NCI-H526 treated with DMSO at 0.1 percent for 48 hours (cell line): ENCODE measurements around the gene UPF1.
"Not testable (repeated sequence)": the region's sequence is repeated elsewhere in the genome, so short reads cannot be mapped to it uniquely, and the experiment has no call there.

ENCODE experiments used
- DNase-seq: peaks from one replicate; lab custom pipeline; 2025; lab: John Stamatoyannopoulos, UW

Gene UPF1

DNA sequence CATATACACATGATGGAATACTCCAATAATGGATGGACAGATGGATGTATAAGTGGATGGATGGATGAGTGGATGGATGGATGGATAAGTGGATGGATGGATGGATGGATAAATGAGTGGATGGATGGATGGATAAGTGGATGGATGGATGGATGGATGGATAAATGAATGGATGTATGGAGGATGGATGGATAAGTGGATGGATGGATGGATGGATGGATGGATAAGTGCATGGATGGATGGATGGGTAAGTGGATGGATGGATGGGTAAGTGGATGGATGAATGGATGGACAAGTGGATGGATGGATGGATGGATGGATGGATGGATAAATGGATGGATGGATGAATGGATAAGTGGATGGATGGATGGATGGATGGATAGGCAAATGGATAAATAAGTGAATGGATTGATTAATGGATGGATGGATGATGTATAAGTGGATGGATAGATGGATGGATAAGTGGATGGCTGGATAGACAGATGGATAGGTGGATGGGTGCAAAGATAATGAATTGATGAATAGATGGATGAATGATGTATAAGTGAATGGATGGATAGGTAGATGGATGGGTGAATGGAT, 32.3 kb upstream of the UPF1 start:
- no peak for DNase-seq

DNA sequence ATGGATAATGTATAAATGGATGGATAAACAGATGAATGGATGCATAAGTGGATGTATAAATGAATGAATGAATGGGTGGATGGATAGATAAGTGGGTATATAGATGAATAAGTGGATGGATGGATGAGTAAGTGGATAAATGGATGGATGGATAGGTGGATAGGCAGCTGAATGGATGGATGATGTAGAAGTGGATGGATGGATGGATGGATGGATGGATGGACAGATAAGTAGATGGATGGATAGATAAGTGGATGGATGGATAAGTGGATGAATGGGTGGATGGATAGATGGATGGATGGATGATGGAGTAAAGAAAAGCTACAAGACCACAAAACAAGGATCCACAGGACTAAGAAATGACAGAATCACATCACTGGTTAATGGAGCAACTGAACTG, 31.7 kb upstream of the UPF1 start:
- no peak for DNase-seq

DNA sequence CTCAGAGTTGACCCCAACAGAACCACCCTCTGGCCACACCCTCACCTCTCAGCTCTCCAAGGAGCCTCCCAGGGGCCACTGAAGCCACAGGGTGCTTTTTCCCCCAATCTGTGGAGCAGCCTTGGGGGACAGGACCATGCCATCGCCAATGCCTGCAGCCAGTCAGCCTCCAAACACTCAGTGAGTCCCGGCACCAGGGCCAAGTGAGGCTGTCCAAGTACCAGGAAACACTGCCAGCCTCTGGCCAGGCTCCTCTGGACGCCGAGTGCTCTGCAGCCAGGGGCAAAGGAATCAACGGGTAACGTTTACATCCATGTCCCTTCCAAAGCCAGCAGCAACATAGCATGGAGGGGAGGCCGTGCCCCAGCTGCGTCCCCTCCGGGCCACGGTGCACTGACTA, 31.1 kb upstream of the UPF1 start:
- DNase-seq: no peak

DNA sequence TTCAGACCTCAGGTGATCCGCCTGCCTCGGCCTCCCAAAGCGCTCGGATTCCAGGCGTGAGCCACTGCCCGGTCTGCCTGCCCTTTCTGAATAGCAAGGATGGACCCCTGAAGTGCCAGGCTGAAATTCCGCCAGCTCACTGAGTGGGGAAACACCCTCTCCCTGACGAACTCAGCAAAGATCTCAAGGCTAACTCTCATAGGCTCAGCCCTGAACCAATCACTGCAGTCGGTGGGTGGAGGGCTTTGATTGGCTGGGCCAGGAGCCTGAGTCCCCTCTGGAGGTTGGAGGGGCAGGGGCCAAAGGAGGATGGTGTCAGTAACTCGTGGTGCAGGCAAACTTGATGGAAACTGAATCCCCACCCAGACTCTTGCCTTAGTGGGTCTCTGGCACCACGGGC, 29.4 kb upstream of the UPF1 start:
- DNase-seq: no peak

DNA sequence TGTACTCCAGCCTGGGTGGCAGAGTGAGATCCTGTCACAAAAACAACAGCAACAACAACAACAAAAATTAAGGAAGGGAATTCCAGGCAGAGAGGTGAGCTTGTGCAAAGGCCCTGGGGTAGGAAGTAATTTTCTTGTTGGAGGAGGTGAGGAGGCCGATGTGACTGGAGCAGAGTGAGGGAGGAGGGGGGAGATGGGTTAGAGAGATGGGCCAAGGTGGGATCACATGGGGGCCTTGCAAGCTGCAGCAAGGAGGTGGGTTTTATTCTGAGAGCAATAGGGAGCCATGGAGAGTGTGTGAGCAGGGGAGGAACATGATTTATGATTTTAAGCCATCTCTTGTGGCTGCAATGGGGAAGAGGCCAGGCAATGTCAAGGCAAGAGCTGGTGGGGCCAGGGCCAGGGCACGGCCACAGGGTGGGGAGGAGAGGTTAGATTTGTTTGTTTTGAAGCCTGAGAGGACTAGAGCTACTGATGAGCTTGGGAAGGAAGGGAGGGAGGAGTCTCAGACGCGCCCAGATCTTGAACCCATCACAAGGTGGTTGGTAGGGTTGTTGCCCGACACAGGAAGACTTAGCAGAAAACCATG, 28.1 kb upstream of the UPF1 start:
- no peak for DNase-seq

DNA sequence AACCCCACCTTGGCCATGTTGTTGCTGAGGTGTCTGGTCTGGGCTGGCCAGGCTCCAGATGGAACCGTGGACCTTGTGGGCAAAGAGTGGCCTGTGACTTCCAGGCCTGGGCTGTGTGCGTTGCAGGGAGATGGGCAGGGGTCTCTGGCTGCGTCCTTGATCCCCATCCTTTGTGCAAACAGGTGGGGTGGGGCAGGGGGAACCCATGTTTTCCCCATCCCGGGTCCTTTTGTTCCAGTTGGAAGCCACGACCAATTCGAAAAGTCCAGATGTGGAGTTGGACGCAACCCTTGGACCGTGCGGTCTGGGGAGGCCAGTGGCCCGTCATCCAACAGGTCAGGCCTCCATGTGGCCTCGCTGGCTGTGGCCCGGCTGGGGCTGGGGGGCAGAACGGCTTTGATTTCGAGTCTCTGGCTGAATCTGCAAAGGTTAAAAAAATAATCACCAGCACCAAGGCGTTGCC, 27.6 kb upstream of the UPF1 start:
- DNase-seq: no peak

DNA sequence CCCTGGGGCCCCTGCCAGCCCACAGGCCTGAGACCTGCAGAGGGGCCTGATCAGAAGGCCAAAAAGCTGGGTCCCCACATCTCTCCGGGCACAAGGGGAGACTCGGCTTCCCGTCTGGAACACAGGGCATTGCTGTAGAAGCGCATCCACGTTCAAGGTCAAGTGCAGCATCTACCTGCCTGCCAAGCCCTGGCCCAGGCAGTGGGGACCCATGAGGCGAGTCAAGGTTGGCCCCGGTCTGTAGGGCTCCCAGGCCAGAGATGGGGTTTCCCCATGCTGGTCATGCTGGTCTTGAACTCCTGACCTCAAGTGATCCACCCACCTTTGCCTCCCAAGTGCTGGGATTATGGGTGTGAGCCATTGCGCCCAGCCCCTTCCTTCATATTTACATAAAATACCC, 27.1 kb upstream of the UPF1 start:
- no peak for DNase-seq

DNA sequence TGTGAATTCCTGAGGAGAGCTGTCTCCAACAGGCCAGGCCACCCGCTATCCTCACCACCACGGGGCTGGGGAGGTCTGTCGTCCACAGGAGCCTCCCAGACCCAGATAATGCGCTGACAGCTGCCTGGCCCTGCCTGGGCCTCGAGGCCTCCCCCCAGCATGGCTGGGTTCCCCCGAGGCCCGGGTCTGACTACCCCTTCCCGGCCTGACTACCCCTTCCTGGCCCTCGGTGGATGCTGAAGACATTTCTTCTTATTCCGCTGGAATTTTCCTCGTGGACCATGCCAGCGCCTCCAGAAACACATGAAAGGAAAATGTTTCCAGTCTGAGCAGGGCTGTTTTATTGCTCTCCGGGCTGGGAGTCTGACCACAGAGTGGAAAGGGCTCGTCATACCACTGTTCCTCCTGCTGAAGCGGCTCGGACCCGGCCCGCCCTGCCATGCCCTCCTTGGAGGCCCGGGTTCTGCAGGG, 23.9 kb upstream of the UPF1 start:
- no peak for DNase-seq

DNA sequence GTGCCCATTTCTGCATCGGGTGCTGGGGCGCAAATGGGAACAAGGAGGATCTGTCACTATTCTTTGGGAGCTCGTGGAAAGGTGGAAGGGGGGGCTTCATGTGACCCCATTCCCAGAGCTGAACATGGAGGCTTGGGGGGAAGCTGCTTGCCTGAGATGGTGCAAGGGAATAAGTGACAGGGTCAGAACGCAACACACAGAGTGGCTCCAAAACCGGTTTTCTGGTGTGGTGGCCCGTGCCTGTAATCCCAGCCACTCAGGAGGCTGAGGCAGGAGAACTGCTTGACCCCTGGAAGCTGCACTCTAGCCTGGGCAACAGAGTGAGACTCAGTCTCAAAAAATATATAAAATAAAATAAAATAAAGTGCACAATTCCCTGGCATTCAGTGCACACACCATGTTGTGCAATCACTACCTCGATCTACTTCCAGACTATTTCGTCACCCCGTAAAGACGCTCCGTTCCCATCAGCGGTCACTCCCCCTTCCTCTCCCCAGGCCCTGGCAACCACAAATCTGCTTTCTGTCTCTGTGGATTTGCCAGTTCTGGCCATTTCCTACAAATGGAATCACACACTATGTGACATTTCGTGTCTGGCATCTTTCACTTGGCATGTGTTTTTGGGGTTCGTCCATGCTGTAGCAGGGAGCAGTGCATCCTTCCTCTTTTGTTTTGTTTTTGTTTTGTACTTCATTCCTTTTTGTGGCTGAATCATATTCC, 22.4 kb upstream of the UPF1 start:
- DNase-seq: no peak

DNA sequence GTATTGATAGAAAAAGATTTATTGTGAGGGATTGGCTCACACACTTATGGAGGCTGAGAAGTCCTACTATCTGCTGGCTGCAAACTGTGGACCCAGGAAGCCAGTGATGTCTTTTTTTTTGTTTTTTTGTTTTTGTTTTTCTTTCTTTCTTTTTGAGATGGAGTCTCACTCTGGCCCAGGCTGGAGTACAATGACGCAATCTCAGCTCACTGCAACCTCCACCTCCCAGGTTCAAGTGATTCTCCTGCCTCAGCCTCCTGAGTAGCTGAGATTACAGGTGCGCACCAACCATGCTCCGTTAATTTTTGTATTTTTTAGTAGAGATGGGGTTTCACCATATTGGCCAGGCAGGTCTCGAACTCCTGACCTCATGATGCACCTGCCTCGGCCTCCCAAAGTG, 20.1 kb upstream of the UPF1 start:
- not testable (repeated sequence) for DNase-seq

DNA sequence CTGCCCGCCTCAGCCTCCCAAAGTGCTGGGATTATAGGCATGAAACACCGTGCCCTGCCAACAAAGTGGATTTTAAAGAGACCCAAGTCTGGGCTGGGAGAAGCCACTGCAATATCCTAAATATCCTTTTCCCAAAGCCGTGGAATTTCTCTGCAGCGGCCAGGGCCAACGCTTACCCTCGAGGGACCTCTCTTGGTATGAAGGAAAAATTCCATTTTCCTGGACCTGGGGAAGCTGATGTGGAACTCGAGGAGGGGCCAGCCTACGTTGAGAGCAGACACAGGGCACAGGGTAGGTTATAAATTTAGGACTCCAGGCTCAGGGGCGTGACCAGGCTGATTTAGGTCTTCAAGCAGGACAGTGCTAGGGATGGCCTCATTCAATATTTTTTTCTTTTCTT, 17.7 kb upstream of the UPF1 start:
- DNase-seq: no peak

DNA sequence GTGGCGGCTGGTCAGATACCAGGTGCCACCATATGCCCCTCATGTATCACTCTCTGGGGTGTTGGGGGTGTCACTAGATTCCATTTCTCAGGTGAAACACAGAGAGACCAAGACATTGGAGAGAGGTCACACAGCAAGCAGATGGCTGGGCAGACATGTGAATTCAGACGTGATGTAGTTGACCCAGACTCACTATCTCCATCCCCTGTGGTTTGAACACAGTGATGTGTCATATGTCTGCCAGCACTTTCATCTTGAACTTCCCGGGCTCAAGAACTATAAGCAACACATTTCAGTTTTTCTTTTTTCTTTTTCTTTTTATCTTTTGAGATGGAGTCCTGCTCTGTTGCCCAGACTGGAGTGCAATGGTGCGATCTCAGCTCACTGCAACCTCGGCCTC, 16.1 kb upstream of the UPF1 start:
- DNase-seq: no peak

DNA sequence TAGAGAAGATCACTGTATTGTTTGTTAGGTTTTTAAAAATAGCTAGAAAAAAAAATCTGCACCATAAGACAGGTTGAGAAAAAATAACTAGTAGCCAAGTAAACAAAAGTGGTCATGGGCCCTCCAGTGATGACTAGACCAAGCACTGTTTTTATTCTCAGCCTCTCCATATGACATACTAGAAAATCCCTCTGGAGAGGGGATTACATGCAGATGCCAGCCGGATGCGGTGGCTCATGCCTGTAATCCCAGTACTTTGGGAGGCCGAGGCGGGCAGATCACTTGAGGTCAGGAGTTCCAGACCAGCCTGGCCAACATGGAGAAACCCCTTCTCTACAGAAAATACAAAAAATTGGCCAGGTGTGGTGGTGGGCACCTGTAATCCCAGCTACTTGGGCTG, 15.1 kb upstream of the UPF1 start:
- DNase-seq: not testable (repeated sequence)

DNA sequence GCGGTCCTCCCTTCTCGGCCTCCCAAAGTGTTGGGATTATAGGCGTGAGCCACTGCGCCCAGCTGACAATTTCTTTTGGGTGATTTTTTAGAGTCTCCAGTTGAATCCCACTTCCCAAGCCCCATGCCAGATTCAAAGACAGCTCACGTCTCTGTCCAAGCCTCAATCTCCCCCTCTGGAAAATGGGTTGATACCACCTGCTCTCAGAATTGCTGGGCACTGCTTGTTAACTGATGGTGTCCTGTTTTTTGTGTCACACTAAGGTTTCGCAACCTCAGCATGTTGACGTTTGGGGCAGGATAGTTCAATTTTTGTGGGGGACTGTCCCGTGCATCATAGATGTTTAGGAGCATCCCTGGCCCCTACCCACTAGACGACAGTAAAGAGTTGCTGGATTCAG, 14.2 kb upstream of the UPF1 start:
- DNase-seq: no peak

DNA sequence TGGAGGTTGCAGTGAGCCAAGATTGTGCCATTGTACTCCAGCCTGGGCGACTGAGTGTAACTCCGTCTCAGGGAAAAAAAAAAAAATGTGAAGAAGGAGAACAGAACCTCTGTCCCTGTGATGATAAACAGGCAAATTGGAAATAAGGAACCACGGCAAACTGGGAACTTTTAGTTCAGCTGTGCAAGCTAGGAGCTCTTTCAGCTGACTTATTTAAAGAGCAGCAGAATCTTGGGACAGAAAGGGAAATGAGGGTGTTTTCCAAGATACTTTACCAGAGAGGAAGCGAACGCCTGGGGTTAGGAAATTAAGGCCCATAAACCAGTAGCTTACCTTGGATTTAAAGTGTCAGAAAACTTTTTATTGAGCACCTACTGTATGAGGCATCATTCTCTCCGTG, 3.0 kb upstream of the UPF1 start:
- no peak for DNase-seq

DNA sequence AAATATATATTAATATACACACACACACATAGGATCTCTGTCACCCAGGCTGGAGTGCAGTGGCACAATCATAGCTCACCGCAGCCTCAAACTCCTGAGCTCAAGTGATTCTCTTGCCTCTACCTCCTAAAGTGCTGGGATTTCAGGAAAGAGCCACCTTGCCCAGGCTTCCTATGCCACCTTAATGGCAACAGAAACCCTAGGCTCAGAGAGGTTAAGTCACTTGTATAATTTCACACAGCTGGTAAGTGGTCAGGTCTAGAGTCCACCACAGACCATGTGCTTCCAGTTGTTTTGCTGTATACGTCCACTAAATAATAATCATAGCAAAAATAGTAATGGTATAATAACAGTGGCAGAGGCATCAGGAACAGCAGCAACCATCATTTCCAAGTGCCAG, 1.3 kb upstream of the UPF1 start:
- DNase-seq: no peak

DNA sequence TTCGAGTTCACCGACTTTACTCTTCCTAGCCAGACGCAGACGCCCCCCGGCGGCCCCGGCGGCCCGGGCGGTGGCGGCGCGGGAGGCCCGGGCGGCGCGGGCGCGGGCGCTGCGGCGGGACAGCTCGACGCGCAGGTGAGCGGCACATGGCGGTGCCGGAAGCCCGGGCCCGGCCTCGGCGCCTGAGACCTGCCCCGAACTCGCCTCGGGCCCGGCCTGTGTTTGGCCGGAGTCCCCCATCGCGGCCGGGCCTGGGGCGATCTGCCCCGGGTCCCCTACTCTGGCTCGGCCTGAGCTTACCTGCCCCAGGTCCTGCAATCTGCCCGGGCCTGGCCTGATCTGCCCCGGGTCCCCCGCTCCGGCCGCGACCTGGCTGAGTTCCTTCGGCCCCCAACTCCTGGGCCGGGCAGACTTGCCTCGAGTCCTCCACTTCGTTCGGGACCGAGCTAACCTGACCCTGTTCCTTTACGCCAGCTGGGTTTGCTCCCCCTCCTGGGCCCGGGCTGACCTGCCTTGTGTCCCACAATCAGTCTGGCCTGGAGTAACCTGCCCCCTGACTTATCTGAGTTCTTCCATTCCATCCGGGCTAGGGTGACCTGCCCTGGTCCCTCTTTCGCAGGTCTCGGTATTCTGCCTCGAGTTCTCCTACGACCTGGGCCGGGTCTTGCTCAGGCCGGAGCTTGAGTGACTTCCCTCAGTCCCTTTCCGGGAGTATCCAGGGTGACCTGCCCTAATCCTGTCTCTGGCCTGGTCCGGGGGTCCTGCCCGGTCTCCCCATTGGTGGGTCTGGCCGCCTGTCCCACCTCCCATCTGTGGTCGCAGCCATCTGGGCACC, 764 bp downstream of the UPF1 start:
- no peak for DNase-seq

DNA sequence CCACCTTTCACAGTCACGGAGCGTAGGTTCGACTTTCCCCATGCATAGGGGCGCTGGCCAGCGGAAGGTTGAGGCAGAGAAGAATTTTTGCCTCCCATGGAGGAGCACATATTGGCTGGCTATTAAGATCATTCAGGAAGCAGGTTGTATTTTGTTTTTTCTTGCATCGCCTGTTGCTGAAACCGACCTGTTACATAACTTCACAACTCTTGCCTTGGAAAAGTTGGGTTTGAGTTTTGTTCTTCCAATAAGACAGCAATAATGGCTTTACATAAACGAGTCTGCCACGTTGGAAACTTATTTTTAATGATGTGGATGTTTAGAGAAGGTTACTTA, 1.4 kb downstream of the UPF1 start:
- no peak for DNase-seq

DNA sequence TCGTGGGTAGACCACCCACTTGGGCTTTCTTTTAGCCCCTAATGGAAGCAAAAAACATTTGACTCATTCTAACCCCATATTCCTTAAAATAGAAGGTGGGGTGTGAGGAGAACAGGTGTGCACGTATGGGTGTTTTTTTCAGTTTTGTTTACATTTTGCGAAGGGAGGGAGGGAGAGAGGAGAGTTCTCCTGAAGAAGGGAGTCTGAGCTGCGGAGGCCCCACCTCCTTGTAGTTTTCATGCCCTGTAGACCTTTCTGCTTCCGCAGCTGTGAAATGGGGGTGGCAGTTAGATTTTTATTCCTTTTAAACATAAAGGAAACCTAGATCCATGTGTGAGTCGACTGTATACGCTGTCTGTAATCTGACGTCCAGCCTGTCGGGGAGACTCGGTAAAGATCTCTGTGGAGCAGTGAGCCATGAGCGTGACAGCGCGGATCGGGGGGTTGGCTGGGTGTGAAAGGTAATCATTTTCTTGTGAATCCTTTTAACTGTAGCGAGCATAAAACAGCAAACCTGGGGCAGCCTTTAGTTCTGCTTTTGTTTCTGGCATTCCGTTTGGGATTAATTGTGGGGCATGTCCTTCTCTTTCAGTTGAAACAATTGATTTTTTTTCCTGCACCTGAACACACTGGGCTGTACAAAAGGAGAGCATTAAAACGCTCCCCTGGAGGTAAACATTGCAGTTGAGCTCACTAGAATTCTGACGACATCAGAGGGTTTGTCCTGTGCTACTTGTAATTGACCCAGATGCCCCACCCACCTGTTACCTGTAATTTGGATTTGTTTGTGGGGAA, 2.3 kb downstream of the UPF1 start:
- DNase-seq: no peak

DNA sequence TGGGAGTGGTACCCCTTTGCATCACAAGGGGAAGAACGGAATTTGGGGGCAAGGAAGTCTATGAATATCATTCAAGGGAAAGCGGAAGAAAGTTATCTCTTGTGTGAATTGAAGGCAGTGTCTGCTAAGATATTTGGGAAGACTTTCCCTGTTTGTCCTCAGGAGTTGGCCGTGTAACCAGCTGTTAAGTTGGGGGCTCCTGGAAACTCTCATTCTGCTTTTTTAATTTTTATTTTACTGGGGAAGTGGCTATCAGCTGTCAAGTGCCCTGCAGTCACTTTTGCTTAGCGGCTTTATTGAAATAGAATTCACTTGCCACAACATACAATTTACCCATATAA, 2.9 kb downstream of the UPF1 start:
- DNase-seq: no peak

DNA sequence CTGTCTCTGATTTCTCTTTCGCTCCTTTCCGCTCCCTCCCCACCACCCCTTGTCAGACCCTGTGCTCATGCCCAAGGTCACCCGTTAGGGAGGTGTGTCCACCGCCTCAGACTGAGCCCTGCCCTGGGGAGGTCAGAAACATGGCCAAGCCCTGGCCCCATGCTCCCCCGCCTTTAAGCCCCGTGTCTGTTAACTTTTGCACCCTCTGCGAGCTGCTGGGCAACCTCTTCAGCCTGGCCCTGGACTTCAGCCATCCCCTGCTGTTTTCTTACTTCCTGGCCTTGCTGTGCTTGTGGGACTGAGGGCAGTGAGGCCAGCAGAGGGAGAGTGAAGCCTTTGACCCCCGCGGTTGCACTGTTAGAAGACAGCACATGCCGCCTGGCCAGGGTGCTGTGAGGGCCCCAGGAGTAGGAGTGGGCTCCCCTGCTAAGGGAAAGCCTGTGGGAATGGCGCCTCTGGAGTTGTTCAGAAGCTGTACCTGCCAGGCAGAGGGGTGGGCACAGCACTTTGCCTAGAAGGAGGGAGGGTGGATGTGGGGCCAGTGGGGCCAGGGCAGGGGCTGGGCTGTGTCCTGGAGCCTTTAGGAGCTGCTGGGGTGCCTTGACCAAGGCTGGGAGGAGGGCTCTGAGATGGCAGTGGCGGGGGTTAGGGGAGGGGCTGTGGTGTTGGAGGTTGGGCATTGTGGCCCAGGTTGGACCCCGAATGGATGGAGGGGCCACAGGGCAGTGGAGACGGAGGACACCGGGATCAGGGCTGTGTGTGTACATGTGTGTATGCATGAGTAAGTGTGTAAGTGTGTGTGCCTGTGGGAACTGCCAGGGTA, 7.9 kb downstream of the UPF1 start:
- no peak for DNase-seq
